ENCODE results near the gene C3orf85. TPM values are rescaled to one million over a fixed set of nuclear protein-coding genes. Genes with fewer than 3 reads are reported as not detected.
"Not testable (repeated sequence)": the region's sequence is repeated elsewhere in the genome, so short reads cannot be mapped to it uniquely, and the experiment has no call there.

C3orf85 gene
- total RNA-seq, 1 donor from 2014 or later, result not detected

GRCh38 chr3:109125902-109126301, 10.6 kb upstream of the C3orf85 start:
- Mint-ChIP-seq H3K4me3 (no peak overlapping the region), H3K36me3 (ENCODE audit: low read depth) (no peaks in the 10 kb centered on the region), H3K27ac (no peak overlapping the region), H3K4me1 (no peaks in the 10 kb centered on the region), H3K9me3 (peaks cover 5% of the 10 kb centered on the region), H3K27me3 (no peaks in the 10 kb centered on the region)
- DNase-seq, result no peak
- intact Hi-C loops (cut with micrococcal nuclease), result no loop called here

GRCh38 chr3:109127553-109127952, 9.0 kb upstream of the C3orf85 start:
- Mint-ChIP-seq H3K36me3 (ENCODE audit: low read depth) (no peaks in the 10 kb centered on the region), H3K4me1 (no peaks in the 10 kb centered on the region), H3K9me3 (peaks cover 3% of the 10 kb centered on the region), H3K4me3 (no peak overlapping the region), H3K27me3 (no peaks in the 10 kb centered on the region), H3K27ac (no peak overlapping the region)
- intact Hi-C loops (cut with micrococcal nuclease), result no loop called here
- no peak for DNase-seq

DNA sequence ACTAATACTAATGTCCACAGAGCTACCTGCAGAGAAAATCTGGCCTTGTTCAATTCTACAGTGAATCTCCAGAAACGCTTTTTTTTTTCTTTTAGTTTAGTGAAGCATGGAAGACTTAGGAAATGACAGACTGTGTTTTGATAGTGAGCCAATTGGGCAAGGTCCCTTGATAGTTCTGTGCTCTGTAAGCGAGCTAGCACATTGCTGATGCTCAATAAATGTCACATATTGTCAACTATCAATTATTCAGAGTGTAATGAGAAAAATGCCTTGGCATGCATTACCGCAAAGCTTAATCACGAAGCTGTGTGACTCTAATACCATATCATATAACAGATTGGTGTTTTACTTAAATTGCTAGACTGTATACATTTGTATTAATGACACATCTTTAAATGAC, 5.2 kb upstream of the C3orf85 start:
- no peak for DNase-seq
- no peaks in the 10 kb centered on the region for H3K9me3 Mint-ChIP-seq
- no peak overlapping the region for H3K27ac Mint-ChIP-seq
- H3K4me3 Mint-ChIP-seq, result no peak overlapping the region
- no peaks in the 10 kb centered on the region for H3K27me3 Mint-ChIP-seq
- no peaks in the 10 kb centered on the region for H3K4me1 Mint-ChIP-seq
- H3K36me3 Mint-ChIP-seq (ENCODE audit: low read depth), result no peaks in the 10 kb centered on the region
- intact Hi-C loops (cut with micrococcal nuclease), result no loop called here

GRCh38 chr3:109132801-109133473, 3.6 kb upstream of the C3orf85 start:
- no peaks in the 10 kb centered on the region for H3K27me3 Mint-ChIP-seq

GRCh38 chr3:109133474-109133816, 3.1 kb upstream of the C3orf85 start:
- H3K27me3 Mint-ChIP-seq; intact Hi-C loops (cut with micrococcal nuclease); DNase-seq; H3K27ac Mint-ChIP-seq; H3K36me3 Mint-ChIP-seq (ENCODE audit: low read depth); H3K4me3 Mint-ChIP-seq; H3K9me3 Mint-ChIP-seq; H3K4me1 Mint-ChIP-seq: not testable (repeated sequence)

More at GRCh38 chr3:109132801-109133473, 3.6 kb upstream of the C3orf85 start:
- Mint-ChIP-seq H3K4me1 (no peaks in the 10 kb centered on the region), H3K36me3 (ENCODE audit: low read depth) (no peaks in the 10 kb centered on the region), H3K27ac (no peak overlapping the region), H3K9me3 (no peaks in the 10 kb centered on the region), H3K4me3 (no peak overlapping the region)
- intact Hi-C loops (cut with micrococcal nuclease), result no loop called here
- no peak for DNase-seq

DNA sequence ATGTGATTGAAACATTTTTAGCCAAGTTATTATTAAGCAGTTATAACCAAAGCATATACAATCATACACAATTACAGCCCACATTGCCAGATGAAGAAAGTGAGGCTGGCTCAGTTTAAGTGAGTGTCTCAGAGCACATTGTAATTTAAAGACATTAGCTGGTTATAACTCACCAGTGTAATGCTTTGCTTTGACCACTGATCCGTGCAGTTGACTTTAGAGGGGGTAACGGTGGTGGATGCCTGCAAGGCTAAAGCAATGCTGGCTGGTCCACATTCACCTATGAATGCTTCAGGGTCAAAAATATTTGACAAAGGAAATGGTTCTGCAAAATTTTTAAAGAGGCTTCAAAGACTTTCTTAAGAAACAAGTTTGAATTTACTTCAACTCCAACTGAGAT, 1.2 kb downstream of the C3orf85 start:
- Mint-ChIP-seq H3K9me3 (no peaks in the 10 kb centered on the region), H3K27ac (no peak overlapping the region), H3K36me3 (ENCODE audit: low read depth) (no peaks in the 10 kb centered on the region), H3K4me3 (no peak overlapping the region), H3K4me1 (no peaks in the 10 kb centered on the region), H3K27me3 (no peaks in the 10 kb centered on the region)
- DNase-seq, result no peak
- intact Hi-C loops (cut with micrococcal nuclease), result no loop called here

- intact Hi-C loops (cut with micrococcal nuclease), result no loop called here
- Mint-ChIP-seq H3K36me3 (ENCODE audit: low read depth) (no peaks in the 10 kb centered on the region), H3K27ac (no peak overlapping the region), H3K4me1 (no peaks in the 10 kb centered on the region), H3K27me3 (no peaks in the 10 kb centered on the region), H3K9me3 (no peaks in the 10 kb centered on the region), H3K4me3 (no peak overlapping the region)
- no peak for DNase-seq
These were observed 3.8 kb downstream of the C3orf85 start for GRCh38 chr3:109140318-109140717.

- Mint-ChIP-seq H3K4me3 (no peak overlapping the region), H3K36me3 (ENCODE audit: low read depth) (no peaks in the 10 kb centered on the region), H3K27ac (no peak overlapping the region), H3K27me3 (no peaks in the 10 kb centered on the region), H3K4me1 (no peaks in the 10 kb centered on the region), H3K9me3 (no peaks in the 10 kb centered on the region)
- DNase-seq, result no peak
- intact Hi-C loops (cut with micrococcal nuclease), result no loop called here
These were observed 7.1 kb downstream of the C3orf85 start for GRCh38 chr3:109143646-109144045.

- intact Hi-C loops (cut with micrococcal nuclease), result no loop called here
- Mint-ChIP-seq H3K9me3 (no peaks in the 10 kb centered on the region), H3K36me3 (ENCODE audit: low read depth) (no peaks in the 10 kb centered on the region), H3K4me3 (no peak overlapping the region), H3K27ac (no peak overlapping the region), H3K4me1 (no peaks in the 10 kb centered on the region), H3K27me3 (no peaks in the 10 kb centered on the region)
- DNase-seq, result no peak
These were observed 12.6 kb downstream of the C3orf85 start for GRCh38 chr3:109149078-109149477.

- no peaks in the 10 kb centered on the region for H3K9me3 Mint-ChIP-seq
These were observed 15.8 kb downstream of the C3orf85 start for GRCh38 chr3:109152320-109152719.

GRCh38 chr3:109154979-109155378, 18.5 kb downstream of the C3orf85 start:
- H3K27ac Mint-ChIP-seq, result no peak overlapping the region

More at GRCh38 chr3:109152320-109152719, 15.8 kb downstream of the C3orf85 start:
- intact Hi-C loops (cut with micrococcal nuclease), result no loop called here
- H3K4me1 Mint-ChIP-seq, result no peaks in the 10 kb centered on the region
- no peak overlapping the region for H3K4me3 Mint-ChIP-seq
- no peak overlapping the region for H3K27ac Mint-ChIP-seq
- H3K27me3 Mint-ChIP-seq, result no peaks in the 10 kb centered on the region
- no peak for DNase-seq
- H3K36me3 Mint-ChIP-seq (ENCODE audit: low read depth), result no peaks in the 10 kb centered on the region

DNA sequence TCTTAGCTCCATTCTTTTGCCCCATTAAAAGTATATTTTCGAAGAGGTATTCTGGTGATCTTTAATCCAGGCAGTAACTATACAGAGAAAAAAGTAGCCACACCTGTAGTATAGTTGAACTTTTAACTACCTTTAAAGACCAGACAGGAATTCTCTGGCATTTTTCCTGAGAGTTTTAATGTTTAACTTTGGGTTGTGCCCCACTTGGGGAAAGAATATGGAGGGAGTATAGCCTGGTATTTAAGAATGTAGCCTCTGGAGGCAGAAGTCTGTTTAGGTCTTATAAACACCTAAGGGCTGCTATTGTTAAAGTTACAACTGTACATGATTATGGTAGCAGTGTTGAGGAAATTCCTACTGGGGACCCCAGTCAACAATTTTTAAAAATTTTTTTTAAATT, 19.3 kb downstream of the C3orf85 start:
- no peaks in the 10 kb centered on the region for H3K9me3 Mint-ChIP-seq
- no peak for DNase-seq
- H3K27ac Mint-ChIP-seq, result no peak overlapping the region
- H3K27me3 Mint-ChIP-seq, result no peaks in the 10 kb centered on the region
- H3K4me3 Mint-ChIP-seq, result no peak overlapping the region
- no peaks in the 10 kb centered on the region for H3K36me3 Mint-ChIP-seq (ENCODE audit: low read depth)
- intact Hi-C loops (cut with micrococcal nuclease), result no loop called here
- no peaks in the 10 kb centered on the region for H3K4me1 Mint-ChIP-seq

More at GRCh38 chr3:109154979-109155378, 18.5 kb downstream of the C3orf85 start:
- H3K36me3 Mint-ChIP-seq (ENCODE audit: low read depth), result no peaks in the 10 kb centered on the region
- intact Hi-C loops (cut with micrococcal nuclease), result no loop called here
- no peak for DNase-seq
- no peaks in the 10 kb centered on the region for H3K9me3 Mint-ChIP-seq
- no peaks in the 10 kb centered on the region for H3K27me3 Mint-ChIP-seq
- H3K4me3 Mint-ChIP-seq, result no peak overlapping the region
- no peaks in the 10 kb centered on the region for H3K4me1 Mint-ChIP-seq

DNA sequence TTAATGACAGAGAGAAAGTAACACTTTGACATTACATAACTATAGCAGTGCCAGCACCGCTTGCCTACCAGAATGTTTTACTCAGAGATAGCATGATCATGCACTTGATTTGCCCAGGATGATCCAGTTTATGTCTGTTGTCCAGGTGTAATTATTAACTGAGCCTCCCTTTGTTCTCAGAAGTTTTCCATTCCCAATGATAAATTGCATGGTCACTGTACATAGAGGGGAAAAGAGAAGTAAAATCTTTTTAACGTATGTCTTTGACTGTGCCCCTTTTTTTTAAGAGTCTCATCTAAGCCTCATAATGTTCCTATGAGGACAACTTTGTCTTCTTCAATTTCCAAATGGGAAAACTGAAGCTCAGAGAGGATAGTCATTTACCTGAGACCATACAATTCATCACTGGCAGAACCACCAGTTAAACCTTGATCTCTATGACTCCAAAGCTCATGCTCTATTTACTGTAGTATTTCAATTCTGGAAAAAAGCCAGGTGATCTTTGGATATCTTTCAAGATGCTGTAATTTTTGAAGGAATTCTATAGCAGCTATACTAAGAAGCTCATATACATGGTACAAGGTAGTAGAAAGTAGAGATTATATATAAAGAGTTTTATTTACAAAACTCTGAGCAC, 25.1 kb downstream of the C3orf85 start:
- no peaks in the 10 kb centered on the region for H3K4me1 Mint-ChIP-seq
- no peaks in the 10 kb centered on the region for H3K9me3 Mint-ChIP-seq
- no peak overlapping the region for H3K27ac Mint-ChIP-seq
- no peaks in the 10 kb centered on the region for H3K36me3 Mint-ChIP-seq (ENCODE audit: low read depth)
- intact Hi-C loops (cut with micrococcal nuclease), result no loop called here
- no peaks in the 10 kb centered on the region for H3K27me3 Mint-ChIP-seq
- no peak for DNase-seq
- H3K4me3 Mint-ChIP-seq, result no peak overlapping the region

DNA sequence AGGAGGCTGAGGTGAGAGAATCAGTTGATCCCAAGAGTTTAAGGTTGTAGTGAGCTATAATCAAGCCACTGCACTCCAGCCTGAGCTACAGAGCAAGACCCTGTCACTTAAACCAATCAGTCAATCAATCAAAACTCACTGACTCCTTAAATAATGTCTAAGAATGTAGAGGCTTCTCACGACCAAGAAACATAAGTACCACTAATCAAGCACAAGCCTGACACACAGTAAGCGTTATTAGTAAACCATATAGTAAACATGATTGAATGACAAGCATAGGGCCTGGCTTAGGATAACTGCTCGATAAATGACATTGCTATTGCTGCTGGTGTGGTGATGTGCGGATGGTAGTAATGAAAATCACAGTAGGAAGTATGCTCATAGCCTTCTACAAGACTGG, 29.4 kb downstream of the C3orf85 start:
- no peak overlapping the region for H3K27ac Mint-ChIP-seq
- H3K9me3 Mint-ChIP-seq, result no peaks in the 10 kb centered on the region
- H3K27me3 Mint-ChIP-seq, result no peaks in the 10 kb centered on the region
- no peak overlapping the region for H3K4me3 Mint-ChIP-seq
- DNase-seq, result no peak
- no peaks in the 10 kb centered on the region for H3K4me1 Mint-ChIP-seq
- no peaks in the 10 kb centered on the region for H3K36me3 Mint-ChIP-seq (ENCODE audit: low read depth)
- intact Hi-C loops (cut with micrococcal nuclease), result no loop called here

GRCh38 chr3:109171479-109171878, 35.0 kb downstream of the C3orf85 start:
- H3K4me1 Mint-ChIP-seq, result no peaks in the 10 kb centered on the region
- no peak overlapping the region for H3K4me3 Mint-ChIP-seq
- intact Hi-C loops (cut with micrococcal nuclease), result no loop called here
- no peaks in the 10 kb centered on the region for H3K9me3 Mint-ChIP-seq
- DNase-seq, result no peak
- no peaks in the 10 kb centered on the region for H3K36me3 Mint-ChIP-seq (ENCODE audit: low read depth)
- H3K27ac Mint-ChIP-seq, result no peak overlapping the region
- no peaks in the 10 kb centered on the region for H3K27me3 Mint-ChIP-seq
